GM06990 (cell line): ENCODE results near the gene ZKSCAN4.

ENCODE experiments used
- DNase-seq: peaks from one replicate; pipeline ENCODE4 v3.0.0-alpha.2; 2011; ENCODE audit not compliant: insufficient read length; ENCODE audit errors: extremely low read depth
- H3K27me3 ChIP-seq: replicated peaks from 2 replicates; pipeline ENCODE4 v1.6.0; 2011; ENCODE audit warnings: low read length; ENCODE audit not compliant: control insufficient read depth, insufficient read depth
- H3K36me3 ChIP-seq: 2 replicates; pipeline ENCODE4 v1.5.1; 2011; ENCODE audit warnings: low read length; ENCODE audit not compliant: control insufficient read depth, insufficient read depth
- H3K4me3 ChIP-seq: replicated peaks from 2 replicates; pipeline ENCODE4 v1.5.1; 2011; ENCODE audit warnings: low read depth, mild to moderate bottlenecking, control low read depth, low read length
- CTCF ChIP-seq: IDR thresholded peaks from 2 replicates; pipeline ENCODE4 v1.5.1; 2011; ENCODE audit warnings: low read length, control low read depth, mild to moderate bottlenecking, inconsistent platforms; ENCODE audit not compliant: insufficient read depth, poor library complexity, severe bottlenecking

Gene ZKSCAN4

GRCh38 chr6:28218312-28219248 is 33.5 kb downstream of the ZKSCAN4 start:
- H3K4me3 ChIP-seq = peak overlapping the region; percentile 70
- peak; percentile 10 for TF ChIP-seq CTCF
- no peaks in the 10 kb centered on the region for H3K27me3 ChIP-seq
- H3K36me3 ChIP-seq = no peaks in the 10 kb centered on the region
- DNase-seq = peak; percentile 78

- Histone ChIP-seq H3K36me3 (no peaks in the 10 kb centered on the region), H3K27me3 (no peaks in the 10 kb centered on the region), H3K4me3 (peak overlapping the region; percentile 70; the same call in 1 of the 2 replicates)
- TF ChIP-seq CTCF = no peak
- DNase-seq = no peak
Measured at GRCh38 chr6:28217890-28218289, 34.2 kb downstream of the ZKSCAN4 start.

- Histone ChIP-seq H3K36me3 (no peaks in the 10 kb centered on the region), H3K4me3 (no peak overlapping the region), H3K27me3 (no peaks in the 10 kb centered on the region)
- no peak for DNase-seq
- TF ChIP-seq CTCF = no peak
Measured at GRCh38 chr6:28215425-28215824, 36.6 kb downstream of the ZKSCAN4 start.

GRCh38 chr6:28213213-28213523 is 38.9 kb downstream of the ZKSCAN4 start:
- H3K4me3 ChIP-seq = no peak overlapping the region; the same call in 1 of the 2 replicates
- no peak for DNase-seq
- no peaks in the 10 kb centered on the region for H3K36me3 ChIP-seq
- no peaks in the 10 kb centered on the region for H3K27me3 ChIP-seq
- TF ChIP-seq CTCF = no peak

GRCh38 chr6:28212510-28213212 is 39.4 kb downstream of the ZKSCAN4 start:
- H3K36me3 ChIP-seq = no peaks in the 10 kb centered on the region
- DNase-seq = peak; percentile 81
- H3K27me3 ChIP-seq = no peaks in the 10 kb centered on the region
- H3K4me3 ChIP-seq = peak overlapping the region; percentile 68
- TF ChIP-seq CTCF = peak; percentile 23
